ENCODE measurements around the gene RNF20.
"Not testable (repeated sequence)": the region's sequence is repeated elsewhere in the genome, so short reads cannot be mapped to it uniquely, and the experiment has no call there.

Gene RNF20

GRCh38 chr9:101582553-101582952 is 48.9 kb downstream of the RNF20 start:
- Histone ChIP-seq H3K36me3 (ENCODE audit: control insufficient read depth, insufficient read depth, low read length) (no peaks in the 10 kb centered on the region), H3K27me3 (ENCODE audit: control insufficient read depth, insufficient read depth, low read length) (no peaks in the 10 kb centered on the region), H2AFZ (no peak overlapping the region), H3K9ac (no peak overlapping the region), H3K27ac (no peak overlapping the region), H3K4me2 (ENCODE audit: low read length) (no peak overlapping the region), H3K4me1 (no peaks in the 10 kb centered on the region), H3K4me3 (ENCODE audit: low read depth, low read length) (no peak overlapping the region), H3K9me3 (ENCODE audit: control insufficient read depth, low read length) (no peaks in the 10 kb centered on the region), H3K79me2 (no peaks in the 10 kb centered on the region)
- TF ChIP-seq, protein P1, sequence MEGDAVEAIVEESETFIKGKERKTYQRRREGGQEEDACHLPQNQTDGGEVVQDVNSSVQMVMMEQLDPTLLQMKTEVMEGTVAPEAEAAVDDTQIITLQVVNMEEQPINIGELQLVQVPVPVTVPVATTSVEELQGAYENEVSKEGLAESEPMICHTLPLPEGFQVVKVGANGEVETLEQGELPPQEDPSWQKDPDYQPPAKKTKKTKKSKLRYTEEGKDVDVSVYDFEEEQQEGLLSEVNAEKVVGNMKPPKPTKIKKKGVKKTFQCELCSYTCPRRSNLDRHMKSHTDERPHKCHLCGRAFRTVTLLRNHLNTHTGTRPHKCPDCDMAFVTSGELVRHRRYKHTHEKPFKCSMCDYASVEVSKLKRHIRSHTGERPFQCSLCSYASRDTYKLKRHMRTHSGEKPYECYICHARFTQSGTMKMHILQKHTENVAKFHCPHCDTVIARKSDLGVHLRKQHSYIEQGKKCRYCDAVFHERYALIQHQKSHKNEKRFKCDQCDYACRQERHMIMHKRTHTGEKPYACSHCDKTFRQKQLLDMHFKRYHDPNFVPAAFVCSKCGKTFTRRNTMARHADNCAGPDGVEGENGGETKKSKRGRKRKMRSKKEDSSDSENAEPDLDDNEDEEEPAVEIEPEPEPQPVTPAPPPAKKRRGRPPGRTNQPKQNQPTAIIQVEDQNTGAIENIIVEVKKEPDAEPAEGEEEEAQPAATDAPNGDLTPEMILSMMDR (IDR thresholded peaks at IDR 0.05), result no peak

- no peak overlapping the region for H2AFZ ChIP-seq
Observed at GRCh38 chr9:101585740-101586139, 52.1 kb downstream of the RNF20 start.

DNA sequence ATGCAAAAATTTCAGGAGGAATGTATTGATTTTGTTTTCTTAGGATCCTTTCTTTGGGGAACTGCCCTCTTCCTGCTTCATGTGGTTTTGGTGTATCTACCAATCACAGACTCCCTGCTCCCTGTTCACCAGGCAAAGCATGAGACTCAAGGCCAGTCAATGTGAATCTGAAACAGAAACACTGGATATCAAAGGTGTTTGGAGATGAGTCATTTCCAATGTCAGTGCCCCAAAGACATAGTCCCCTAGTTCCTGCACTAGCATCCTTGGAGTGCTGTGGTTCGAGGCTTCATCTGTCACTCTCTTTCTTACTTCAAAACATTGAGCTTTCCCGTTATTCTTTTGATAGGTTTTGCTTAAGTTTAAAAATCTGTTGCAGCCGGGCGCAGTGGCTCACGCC is 53.0 kb downstream of the RNF20 start:
- Histone ChIP-seq H3K4me1 (no peaks in the 10 kb centered on the region), H3K9me3 (ENCODE audit: control insufficient read depth, low read length) (no peaks in the 10 kb centered on the region), H3K36me3 (ENCODE audit: control insufficient read depth, insufficient read depth, low read length) (no peaks in the 10 kb centered on the region), H2AFZ (no peak overlapping the region), H3K79me2 (no peaks in the 10 kb centered on the region), H3K27me3 (ENCODE audit: control insufficient read depth, insufficient read depth, low read length) (no peaks in the 10 kb centered on the region), H3K4me3 (ENCODE audit: low read depth, low read length) (no peak overlapping the region), H3K27ac (no peak overlapping the region), H3K9ac (no peak overlapping the region), H3K4me2 (ENCODE audit: low read length) (no peak overlapping the region)
- TF ChIP-seq, protein P1 (IDR thresholded peaks at IDR 0.05), result no peak

More at GRCh38 chr9:101585740-101586139, 52.1 kb downstream of the RNF20 start:
- Histone ChIP-seq H3K4me3 (ENCODE audit: low read depth, low read length) (no peak overlapping the region), H3K36me3 (ENCODE audit: control insufficient read depth, insufficient read depth, low read length) (no peaks in the 10 kb centered on the region), H3K9me3 (ENCODE audit: control insufficient read depth, low read length) (no peaks in the 10 kb centered on the region), H3K4me1 (no peaks in the 10 kb centered on the region), H3K27ac (no peak overlapping the region), H3K9ac (no peak overlapping the region), H3K4me2 (ENCODE audit: low read length) (no peak overlapping the region), H3K79me2 (no peaks in the 10 kb centered on the region), H3K27me3 (ENCODE audit: control insufficient read depth, insufficient read depth, low read length) (no peaks in the 10 kb centered on the region)
- TF ChIP-seq, protein P1 (IDR thresholded peaks at IDR 0.05), result no peak

DNA sequence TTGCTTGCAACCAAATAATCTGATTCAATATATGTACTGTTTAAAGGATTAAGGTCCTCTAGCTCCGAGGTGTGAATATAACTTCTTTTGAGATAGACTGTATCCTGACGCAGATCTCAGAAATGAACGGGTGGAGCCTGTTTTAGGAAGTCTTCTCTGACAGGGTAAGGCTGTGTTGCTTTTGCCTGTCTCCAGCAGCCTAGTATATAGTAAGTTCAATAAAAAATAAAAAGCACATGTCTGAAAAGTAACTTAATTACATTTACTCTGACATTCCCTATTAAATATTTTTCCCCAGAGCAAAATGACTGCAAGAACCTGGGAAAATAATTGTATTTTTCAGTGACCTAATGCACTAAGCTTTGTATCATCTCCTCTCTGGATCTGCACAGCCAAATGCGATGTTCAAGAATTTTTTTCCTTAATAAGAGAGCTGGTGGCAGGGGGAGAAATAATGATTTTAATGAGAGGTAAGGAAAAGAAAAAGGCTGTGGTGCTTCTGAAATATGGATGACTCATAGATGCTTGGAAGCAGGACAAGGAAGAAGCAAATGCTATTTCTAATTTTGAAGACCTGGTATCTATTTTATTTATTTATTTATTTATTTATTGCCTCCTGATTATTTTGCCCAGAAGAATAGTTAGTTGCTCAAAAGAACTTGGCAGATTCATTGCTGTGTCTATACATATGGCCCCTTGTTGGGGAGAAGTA is 53.8 kb downstream of the RNF20 start:
- no peak overlapping the region for H3K27ac ChIP-seq
- H3K9ac ChIP-seq, result no peak overlapping the region
- TF ChIP-seq, protein P1 (IDR thresholded peaks at IDR 0.05), result no peak
- no peaks in the 10 kb centered on the region for H3K27me3 ChIP-seq (ENCODE audit: control insufficient read depth, insufficient read depth, low read length)
- H3K4me2 ChIP-seq (ENCODE audit: low read length), result no peak overlapping the region
- no peak overlapping the region for H3K4me3 ChIP-seq (ENCODE audit: low read depth, low read length)
- no peaks in the 10 kb centered on the region for H3K79me2 ChIP-seq
- no peak overlapping the region for H2AFZ ChIP-seq
- no peaks in the 10 kb centered on the region for H3K36me3 ChIP-seq (ENCODE audit: control insufficient read depth, insufficient read depth, low read length)
- H3K9me3 ChIP-seq (ENCODE audit: control insufficient read depth, low read length), result no peaks in the 10 kb centered on the region
- no peaks in the 10 kb centered on the region for H3K4me1 ChIP-seq

DNA sequence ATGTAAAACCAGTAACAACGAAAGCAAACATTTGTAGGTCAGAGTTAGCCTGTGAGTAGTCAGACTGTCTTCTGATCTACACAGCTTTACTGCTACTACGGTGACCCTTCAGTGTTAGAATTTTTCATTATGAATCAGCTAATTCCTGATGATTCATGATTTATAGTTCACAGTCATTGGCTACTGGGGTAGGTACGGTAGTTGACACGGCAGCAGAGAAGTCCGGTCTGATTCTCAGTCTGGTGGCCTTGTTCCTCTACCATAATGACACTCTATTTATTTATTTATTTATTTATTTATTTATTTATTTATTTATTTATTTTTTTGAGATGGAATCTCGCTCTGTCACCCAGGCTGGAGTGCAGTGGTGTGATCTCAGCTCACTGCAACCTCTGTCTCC is 56.4 kb downstream of the RNF20 start:
- not testable (repeated sequence) for H3K4me2 ChIP-seq (ENCODE audit: low read length); H3K9ac ChIP-seq; H3K4me3 ChIP-seq (ENCODE audit: low read depth, low read length); H3K4me1 ChIP-seq; H2AFZ ChIP-seq; H3K79me2 ChIP-seq; H3K27ac ChIP-seq; H3K36me3 ChIP-seq (ENCODE audit: control insufficient read depth, insufficient read depth, low read length); H3K27me3 ChIP-seq (ENCODE audit: control insufficient read depth, insufficient read depth, low read length); H3K9me3 ChIP-seq (ENCODE audit: control insufficient read depth, low read length)

Data from parathyroid adenoma (tissue), 2 donors.